PC-9 (cell line): ENCODE data around the gene COL6A1. TPM values are rescaled to one million over a fixed set of nuclear protein-coding genes. Genes with fewer than 3 reads are reported as not detected.

Source experiments
- BruUV-seq: library from RNA; stranded (reverse); fragments of 400-500 nt; replicated peaks from 2 replicates; lab custom pipeline; 2021; lab: Mats Ljungman, UMichigan
- CTCF ChIA-PET: fragments of 300-600 bp; sonication (Branson Sonifier 250); formaldehyde crosslinking; loops from one replicate; lab custom pipeline; 2022; ENCODE audit warnings: antibody characterized with exemption; lab: Charles Lee
- POLR2A ChIA-PET: fragments of 300-600 bp; sonication (Branson Sonifier 250); formaldehyde crosslinking; loops from one replicate; lab custom pipeline; 2022; ENCODE audit warnings: antibody characterized with exemption; ENCODE audit not compliant: unreplicated experiment; lab: Charles Lee
- DNase-seq, 2 experiments: peaks; one replicate each; pipeline versions ENCODE4 v3.0.0 to v3.0.0-alpha.2; 2015 to 2022; ENCODE audit warnings: mixed read lengths in 1 of 2
- H2AFZ ChIP-seq: fragments of 200-600 bp; sonication (generic); 2 replicates; pipeline ENCODE4 v1.8.1; 2017; ENCODE audit warnings: antibody characterized with exemption
- H3F3A ChIP-seq: fragments of 200-600 bp; sonication (generic); 2 replicates; pipeline ENCODE4 v1.8.1; 2017; ENCODE audit warnings: antibody characterized with exemption, mild to moderate bottlenecking, low read depth; ENCODE audit not compliant: insufficient read depth
- H3K27ac ChIP-seq: fragments of 200-600 bp; sonication (generic); 2 replicates; pipeline ENCODE4 v1.6.1; 2016; ENCODE audit warnings: mixed run types
- H3K27me3 ChIP-seq: fragments of 200-600 bp; sonication (generic); 2 replicates; pipeline ENCODE4 v1.6.1; 2016; ENCODE audit warnings: low read depth, mixed run types; ENCODE audit not compliant: insufficient read depth
- H3K36me3 ChIP-seq: fragments of 200-600 bp; sonication (generic); 2 replicates; pipeline ENCODE4 v1.6.1; 2016; ENCODE audit warnings: low read depth, mixed run types
- H3K4me1 ChIP-seq: fragments of 200-600 bp; sonication (generic); replicated peaks from 2 replicates; pipeline ENCODE4 v1.6.1; 2016; ENCODE audit warnings: mixed run types; ENCODE audit not compliant: insufficient read depth
- H3K4me2 ChIP-seq: fragments of 200-600 bp; sonication (generic); 2 replicates; pipeline ENCODE4 v1.6.1; 2017; ENCODE audit warnings: mixed run types
- H3K4me3 ChIP-seq: fragments of 200-600 bp; sonication (generic); 2 replicates; pipeline ENCODE4 v1.6.1; 2016; ENCODE audit warnings: mixed run types
- H3K79me2 ChIP-seq: fragments of 200-600 bp; sonication (generic); 2 replicates; pipeline ENCODE4 v1.6.1; 2017; ENCODE audit warnings: low read depth, mixed run types
- H3K9me2 ChIP-seq: fragments of 200-600 bp; sonication (generic); 2 replicates; pipeline ENCODE4 v1.8.1; 2017; ENCODE audit warnings: mild to moderate bottlenecking; ENCODE audit not compliant: insufficient read depth
- H3K9me3 ChIP-seq: fragments of 200-600 bp; sonication (generic); 2 replicates; pipeline ENCODE4 v1.8.1; 2016; ENCODE audit warnings: low read depth; ENCODE audit not compliant: insufficient read depth
- H4K20me1 ChIP-seq: fragments of 200-600 bp; sonication (generic); 2 replicates; pipeline ENCODE4 v1.8.1; 2017; ENCODE audit not compliant: insufficient read depth
- EZH2 ChIP-seq: fragments of 200-600 bp; sonication (generic); IDR thresholded peaks from 2 replicates; pipeline ENCODE4 v1.8.0; 2017; ENCODE audit warnings: antibody characterized with exemption, low read depth
- intact Hi-C: fragments of 100-400 bp; cut with micrococcal nuclease; formaldehyde crosslinking; loops from one replicate; pipeline ENCODE4 v1.10.0; 2022; ENCODE audit not compliant: unreplicated experiment
- total RNA-seq: library from RNA; stranded (reverse); gene quantifications from 2 replicates; pipeline ENCODE4 v1.2.3, GENCODE V29; 2021
- TF ChIP-seq, protein P1 (sequence below): fragments of 200-600 bp; sonication (generic); conservative IDR thresholded peaks from 2 replicates; pipeline ENCODE4 v1.6.1; 2017; ENCODE audit warnings: mixed run types, antibody characterized with exemption, mild to moderate bottlenecking, moderate library complexity

Gene COL6A1
- total RNA-seq, 1 experiment from 2014 or later, result 43.1 TPM

DNA sequence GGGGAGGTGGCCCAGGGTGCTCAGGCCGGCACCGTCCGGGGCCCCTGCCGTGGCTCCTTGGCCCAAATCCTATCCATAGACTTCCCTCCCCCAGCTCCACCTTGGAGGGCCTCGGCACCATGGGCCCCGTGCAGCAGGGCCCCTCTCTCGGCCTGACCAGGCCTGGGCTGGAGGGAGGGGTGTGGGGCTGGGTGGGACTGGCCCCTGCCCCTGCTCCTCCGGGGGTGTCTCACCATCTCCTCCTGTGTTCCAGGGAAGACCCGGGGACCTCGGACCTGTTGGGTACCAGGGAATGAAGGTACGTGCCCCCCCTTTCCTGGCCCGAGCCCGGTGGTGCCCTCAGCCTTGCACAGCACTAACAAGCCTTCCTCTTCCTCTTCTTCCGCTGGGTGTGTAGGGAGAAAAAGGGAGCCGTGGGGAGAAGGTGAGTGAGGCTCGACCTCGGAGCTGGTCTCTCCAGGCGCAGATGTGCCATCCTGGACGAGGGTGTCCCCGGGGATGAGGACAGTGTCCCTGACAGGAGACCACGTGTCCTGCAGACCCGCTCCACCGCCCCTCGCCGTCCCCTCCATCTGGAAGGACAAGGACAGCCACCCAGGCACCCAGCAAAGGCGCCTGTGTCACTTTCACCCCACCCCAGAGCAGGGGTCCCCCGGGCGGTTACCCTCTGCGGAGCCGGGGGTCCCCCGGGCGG lies 7.9 kb downstream of the COL6A1 start:
- intact Hi-C loops, result loop anchor here (10.0 kb wide), 1 partner anchor 55 kb away; no protein-coding TSS in a partner anchor

DNA sequence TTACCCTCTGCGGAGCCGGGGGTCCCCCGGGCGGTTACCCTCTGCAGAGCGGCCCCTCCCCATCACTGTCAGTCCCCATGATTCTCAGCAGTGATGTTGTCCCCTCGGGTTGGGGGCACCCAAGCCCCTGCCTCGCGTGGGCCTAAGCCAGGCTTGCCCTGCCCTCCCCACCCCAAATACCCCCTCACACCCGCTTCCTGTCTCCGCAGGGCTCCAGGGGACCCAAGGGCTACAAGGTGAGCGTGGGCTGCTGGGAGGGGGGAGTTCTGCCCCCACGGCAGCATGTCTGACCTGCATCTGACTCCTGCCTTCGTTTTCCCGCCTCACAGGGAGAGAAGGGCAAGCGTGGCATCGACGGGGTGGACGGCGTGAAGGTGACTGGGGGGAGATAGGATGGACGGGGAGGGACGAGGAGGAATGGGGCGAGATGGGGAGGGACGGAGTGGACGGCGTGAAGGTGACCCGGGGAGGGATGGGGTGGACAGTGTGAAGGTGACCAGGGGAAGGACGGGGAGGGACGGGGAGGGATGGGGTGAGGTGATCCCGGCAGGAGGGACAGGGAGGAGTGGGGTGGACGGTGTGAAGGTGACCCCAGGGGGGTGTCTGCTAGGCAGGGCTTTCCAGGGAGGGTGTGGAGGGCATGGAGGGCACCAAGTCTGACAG lies 8.6 kb downstream of the COL6A1 start:
- Histone ChIP-seq H3K9me3 (no peaks in the 10 kb centered on the region), H3K27me3 (no peaks in the 10 kb centered on the region), H3K27ac (no peak overlapping the region), H3K9me2 (no peaks in the 10 kb centered on the region), H3K36me3 (no peaks in the 10 kb centered on the region), H3K4me3 (no peak overlapping the region), H2AFZ (no peak overlapping the region), H3F3A (no peaks in the 10 kb centered on the region), H3K79me2 (no peaks in the 10 kb centered on the region), H3K4me1 (peaks cover 4% of the 10 kb centered on the region), H3K4me2 (no peak overlapping the region), H4K20me1 (no peaks in the 10 kb centered on the region)
- no peak for DNase-seq
- POLR2A ChIA-PET, result no interaction called here
- intact Hi-C loops, result no loop called here
- TF ChIP-seq, protein P1, sequence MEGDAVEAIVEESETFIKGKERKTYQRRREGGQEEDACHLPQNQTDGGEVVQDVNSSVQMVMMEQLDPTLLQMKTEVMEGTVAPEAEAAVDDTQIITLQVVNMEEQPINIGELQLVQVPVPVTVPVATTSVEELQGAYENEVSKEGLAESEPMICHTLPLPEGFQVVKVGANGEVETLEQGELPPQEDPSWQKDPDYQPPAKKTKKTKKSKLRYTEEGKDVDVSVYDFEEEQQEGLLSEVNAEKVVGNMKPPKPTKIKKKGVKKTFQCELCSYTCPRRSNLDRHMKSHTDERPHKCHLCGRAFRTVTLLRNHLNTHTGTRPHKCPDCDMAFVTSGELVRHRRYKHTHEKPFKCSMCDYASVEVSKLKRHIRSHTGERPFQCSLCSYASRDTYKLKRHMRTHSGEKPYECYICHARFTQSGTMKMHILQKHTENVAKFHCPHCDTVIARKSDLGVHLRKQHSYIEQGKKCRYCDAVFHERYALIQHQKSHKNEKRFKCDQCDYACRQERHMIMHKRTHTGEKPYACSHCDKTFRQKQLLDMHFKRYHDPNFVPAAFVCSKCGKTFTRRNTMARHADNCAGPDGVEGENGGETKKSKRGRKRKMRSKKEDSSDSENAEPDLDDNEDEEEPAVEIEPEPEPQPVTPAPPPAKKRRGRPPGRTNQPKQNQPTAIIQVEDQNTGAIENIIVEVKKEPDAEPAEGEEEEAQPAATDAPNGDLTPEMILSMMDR, result no peak
- TF ChIP-seq EZH2, result no peak
- CTCF ChIA-PET, result no interaction called here
- no TSS peak for BruUV-seq

More for the DNA sequence above, 7.9 kb downstream of the COL6A1 start:
- DNase-seq, result no peak
- no peak overlapping the region for H3K4me3 ChIP-seq
- no peaks in the 10 kb centered on the region for H3K9me2 ChIP-seq
- no TSS peak for BruUV-seq
- H3K27me3 ChIP-seq, result no peaks in the 10 kb centered on the region
- H3K9me3 ChIP-seq, result no peaks in the 10 kb centered on the region
- H3K4me1 ChIP-seq, result no peaks in the 10 kb centered on the region
- H3K79me2 ChIP-seq, result no peaks in the 10 kb centered on the region
- H2AFZ ChIP-seq, result no peak overlapping the region
- H4K20me1 ChIP-seq, result no peaks in the 10 kb centered on the region
- H3K27ac ChIP-seq, result no peak overlapping the region
- H3F3A ChIP-seq, result no peaks in the 10 kb centered on the region
- no peak for TF ChIP-seq EZH2
- TF ChIP-seq, protein P1, result no peak
- no peaks in the 10 kb centered on the region for H3K36me3 ChIP-seq
- ChIA-PET CTCF (no interaction called here), POLR2A (no interaction called here)
- H3K4me2 ChIP-seq, result no peak overlapping the region

DNA sequence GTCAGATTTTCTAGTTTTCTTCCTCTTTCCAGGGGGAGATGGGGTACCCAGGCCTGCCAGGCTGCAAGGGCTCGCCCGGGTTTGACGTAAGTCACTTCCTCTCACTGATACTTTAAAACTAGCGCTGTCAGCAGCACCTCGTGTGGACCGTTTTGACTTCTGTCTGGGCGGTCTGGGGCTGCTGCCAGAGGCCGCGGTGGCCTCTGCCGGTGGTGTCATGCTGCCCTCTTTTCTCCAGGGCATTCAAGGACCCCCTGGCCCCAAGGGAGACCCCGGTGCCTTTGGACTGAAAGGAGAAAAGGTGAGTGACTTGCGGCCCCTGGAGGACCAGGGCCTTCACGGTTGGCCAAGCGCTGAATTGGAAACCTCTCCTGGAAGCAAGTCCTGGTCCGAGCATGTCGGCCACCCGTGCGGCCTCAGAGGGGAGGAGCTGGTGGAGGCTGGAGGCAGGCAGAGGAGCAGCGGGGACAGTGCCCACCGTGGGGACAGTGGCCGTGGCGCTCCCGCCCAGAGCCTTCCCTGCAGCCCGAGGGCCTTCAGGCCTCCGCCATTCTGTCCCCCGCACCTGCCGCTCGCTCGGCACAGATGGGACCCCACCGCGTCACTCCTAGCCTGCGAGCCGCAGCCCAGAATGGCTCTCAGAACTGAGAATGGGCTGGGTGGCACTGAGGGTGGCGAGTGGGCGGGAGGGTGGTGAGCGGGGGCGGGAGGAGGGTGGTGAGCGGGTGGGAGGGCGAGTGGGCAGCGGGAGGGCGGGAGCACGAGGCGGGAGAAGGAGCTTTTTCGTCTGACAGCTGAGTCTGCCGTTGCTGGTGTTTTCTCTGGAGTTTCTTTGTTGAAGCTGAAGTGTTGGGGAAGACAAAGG lies 9.4 kb downstream of the COL6A1 start:
- Histone ChIP-seq H3K4me2 (no peak overlapping the region), H4K20me1 (no peaks in the 10 kb centered on the region), H2AFZ (no peak overlapping the region), H3K9me3 (no peaks in the 10 kb centered on the region), H3K36me3 (no peaks in the 10 kb centered on the region), H3F3A (no peaks in the 10 kb centered on the region), H3K79me2 (no peaks in the 10 kb centered on the region), H3K4me3 (no peak overlapping the region), H3K27ac (no peak overlapping the region), H3K27me3 (no peaks in the 10 kb centered on the region), H3K4me1 (peaks cover 10% of the 10 kb centered on the region), H3K9me2 (no peaks in the 10 kb centered on the region)
- no peak for DNase-seq
- POLR2A ChIA-PET, result no interaction called here
- CTCF ChIA-PET, result no interaction called here
- intact Hi-C loops, result no loop called here
- no TSS peak for BruUV-seq
- TF ChIP-seq, protein P1, result no peak
- TF ChIP-seq EZH2, result no peak
